Naive thymus-derived CD4-positive, alpha-beta T cell (primary cell): ENCODE results near the gene ZNF526. TPM values are rescaled to one million over a fixed set of nuclear protein-coding genes. Genes with fewer than 3 reads are reported as not detected.

Experiments
- ATAC-seq: fragments of 150-1000 bp; cut with Tn5 transposase; 2 replicates; pipeline ENCODE4 v1.10.0; 2021; ENCODE audit warnings: mild to moderate bottlenecking, moderate library complexity
- CTCF ChIA-PET: fragments of 350-600 bp; sonication (Branson Sonifier 250); formaldehyde crosslinking; loops from one replicate; lab custom pipeline; 2021; ENCODE audit warnings: antibody characterized with exemption; lab: Charles Lee
- POLR2A ChIA-PET: fragments of 350-600 bp; sonication (Branson Sonifier 250); formaldehyde crosslinking; loops from one replicate; lab custom pipeline; 2021; ENCODE audit warnings: antibody characterized with exemption, inconsistent platforms; lab: Charles Lee
- DNase-seq, 9 donors: peaks; one replicate each; pipeline versions ENCODE4 v3.0.0 to v3.0.0-alpha.2; 2020 to 2022; ENCODE audit warnings: mixed read lengths in 1 of 9
- H3K27ac ChIP-seq: one replicate; pipeline ENCODE4 v1.7.0; 2013; ENCODE audit warnings: mild to moderate bottlenecking, low read depth, low read length, moderate library complexity
- H3K27me3 ChIP-seq, 2 donors: one replicate each; pipeline ENCODE4 v1.7.0; 2013; ENCODE audit warnings: low read length in 2 of 2, mild to moderate bottlenecking in 2 of 2, moderate library complexity in 2 of 2; ENCODE audit not compliant: control insufficient read depth in 2 of 2, insufficient read depth in 2 of 2
- H3K36me3 ChIP-seq, 3 experiments: 1 replicate in 2 of 3; 2 replicates in 1 of 3; pipeline ENCODE4 v1.7.0; 2013; ENCODE audit warnings: low read length in 3 of 3, mild to moderate bottlenecking in 3 of 3, moderate library complexity in 1 of 3; ENCODE audit not compliant: insufficient read depth in 3 of 3, control insufficient read depth in 2 of 3
- H3K4me1 ChIP-seq, 2 donors: one replicate each; pipeline ENCODE4 v1.7.0; 2013; ENCODE audit warnings: low read length in 2 of 2, mild to moderate bottlenecking in 2 of 2, moderate library complexity in 1 of 2; ENCODE audit not compliant: control insufficient read depth in 2 of 2, insufficient read depth in 2 of 2
- H3K4me3 ChIP-seq: 2 replicates; pipeline ENCODE4 v1.7.0; 2013; ENCODE audit warnings: mild to moderate bottlenecking, low read length
- H3K9me3 ChIP-seq, 3 experiments: 1 replicate in 2 of 3; 2 replicates in 1 of 3; pipeline ENCODE4 v1.7.0; 2013; ENCODE audit warnings: low read length in 3 of 3; ENCODE audit not compliant: control insufficient read depth in 2 of 3
- H3K27ac Mint-ChIP-seq, 9 donors: one replicate each; pipeline ENCODE4 v1.8.0; 2020 to 2022; ENCODE audit warnings: mixed read lengths in 9 of 9, mild to moderate bottlenecking in 8 of 9, moderate library complexity in 5 of 9, inconsistent platforms in 2 of 9
- H3K27me3 Mint-ChIP-seq, 5 donors: one replicate each; pipeline ENCODE4 v1.8.0; 2021 to 2022; ENCODE audit warnings: mixed read lengths in 5 of 5, mild to moderate bottlenecking in 1 of 5
- H3K36me3 Mint-ChIP-seq, 5 donors: one replicate each; pipeline ENCODE4 v1.8.0; 2020 to 2022; ENCODE audit warnings: mixed read lengths in 5 of 5, mild to moderate bottlenecking in 3 of 5, inconsistent platforms in 1 of 5
- H3K4me1 Mint-ChIP-seq, 7 donors: one replicate each; pipeline ENCODE4 v1.8.0; 2020 to 2022; ENCODE audit warnings: mixed read lengths in 7 of 7, mild to moderate bottlenecking in 3 of 7, inconsistent platforms in 1 of 7
- H3K4me3 Mint-ChIP-seq, 10 donors: one replicate each; pipeline ENCODE4 v1.8.0; 2020 to 2022; ENCODE audit warnings: mild to moderate bottlenecking in 10 of 10, mixed read lengths in 10 of 10, moderate library complexity in 6 of 10, inconsistent platforms in 2 of 10
- H3K9me3 Mint-ChIP-seq, 11 donors: one replicate each; pipeline ENCODE4 v1.8.0; 2020 to 2022; ENCODE audit warnings: mixed read lengths in 11 of 11, mild to moderate bottlenecking in 4 of 11, inconsistent platforms in 1 of 11, moderate library complexity in 1 of 11
- intact Hi-C, 2 donors: fragments of 100-400 bp; cut with micrococcal nuclease; formaldehyde crosslinking; loops; one replicate each; pipeline ENCODE4 v1.15.1; 2023
- polyA plus RNA-seq, 2 donors: library from polyadenylated mRNA; unstranded; fragments of 300-500 nt; fragmentation: Illumina TruSeq; gene quantifications; one replicate each; pipeline ENCODE4 v1.2.3, GENCODE V29; 2021
- total RNA-seq, 6 experiments: library from RNA in 5 of 6; stranded (reverse) in 5 of 6; gene quantifications; 1 replicate in 5 of 6; 2 replicates in 1 of 6; pipeline ENCODE4 v1.2.3 and lab custom pipeline; 2021 to 2026

The ZNF526 gene
- total and polyA plus RNA-seq, 7 experiments from 2014 or later = 4.0 to 25.2 (median 11.8) TPM

GRCh38 chr19:42224940-42225717, 5.0 kb downstream of the ZNF526 start:
- ChIA-PET CTCF (no interaction called here), POLR2A (interaction anchor here (1.0 to 1.3 kb wide), 2 partner anchors 9 to 17 kb away, joined by 3 to 4 read pairs; no protein-coding TSS in a partner anchor)
- Mint-ChIP-seq H3K4me3 (no peak overlapping the region), H3K36me3 (peaks cover 3 to 30% (median 15%) of the 10 kb centered on the region in 5 donors), H3K9me3 (no peaks in the 10 kb centered on the region), H3K4me1 (peaks cover 30 to 57% (median 38%) of the 10 kb centered on the region in 7 donors), H3K27ac (peak overlapping the region in 1 of 9 donors; percentile 23), H3K27me3 (no peaks in the 10 kb centered on the region)
- DNase-seq = no peak
- Histone ChIP-seq H3K9me3 (no peaks in the 10 kb centered on the region), H3K27ac (no peak overlapping the region), H3K36me3 (peaks cover 0 to 63% (median 19%) of the 10 kb centered on the region in 3 experiments), H3K27me3 (no peaks in the 10 kb centered on the region), H3K4me3 (no peak overlapping the region), H3K4me1 (peaks cover 8 to 10% of the 10 kb centered on the region in 2 donors)
- intact Hi-C loops = no loop called here
- no peak for ATAC-seq

GRCh38 chr19:42225718-42226292, 5.7 kb downstream of the ZNF526 start:
- no peak overlapping the region for H3K4me3 ChIP-seq
- H3K27ac ChIP-seq = no peak overlapping the region
- Mint-ChIP-seq H3K27ac (peak overlapping the region in 1 of 9 donors; percentile 12), H3K4me1 (peaks cover 23 to 50% (median 31%) of the 10 kb centered on the region in 7 donors), H3K9me3 (no peaks in the 10 kb centered on the region), H3K4me3 (no peak overlapping the region), H3K27me3 (no peaks in the 10 kb centered on the region), H3K36me3 (peaks cover 3 to 29% (median 15%) of the 10 kb centered on the region in 5 donors)
- intact Hi-C loops = no loop called here
- ATAC-seq (no peak), DNase-seq (no peak)
- POLR2A ChIA-PET = interaction anchor here (1.0 to 1.3 kb wide), 2 partner anchors 9 to 16 kb away, joined by 3 to 4 read pairs; no protein-coding TSS in a partner anchor
- no peaks in the 10 kb centered on the region for H3K9me3 ChIP-seq
- CTCF ChIA-PET = no interaction called here
- H3K36me3 ChIP-seq = peaks cover 0 to 67% (median 19%) of the 10 kb centered on the region in 3 experiments
- H3K27me3 ChIP-seq = no peaks in the 10 kb centered on the region
- H3K4me1 ChIP-seq = peaks cover 4 to 6% of the 10 kb centered on the region in 2 donors

DNA sequence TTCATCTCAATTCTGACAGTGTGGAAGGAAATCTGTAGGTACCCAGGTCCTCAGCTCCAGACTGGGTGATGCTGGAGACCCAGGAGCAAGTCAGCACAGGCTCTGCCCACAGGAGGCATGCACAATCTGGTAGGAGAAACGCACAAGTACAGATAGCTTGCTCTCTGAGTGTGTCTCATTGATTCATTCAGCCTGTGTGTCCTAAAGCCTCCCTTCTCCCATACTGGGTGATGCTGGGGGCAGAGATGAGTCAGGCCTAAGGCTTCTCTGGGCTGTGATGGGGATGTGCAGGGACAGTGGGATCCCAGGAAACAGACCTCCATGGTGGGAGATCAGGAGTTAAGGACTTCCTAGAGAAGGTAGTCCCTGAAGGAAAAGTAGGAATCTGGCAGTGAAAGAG, 6.8 kb downstream of the ZNF526 start:
- Histone ChIP-seq H3K9me3 (no peaks in the 10 kb centered on the region), H3K27ac (no peak overlapping the region), H3K36me3 (peaks cover 4 to 78% (median 19%) of the 10 kb centered on the region in 3 experiments), H3K27me3 (no peaks in the 10 kb centered on the region), H3K4me3 (no peak overlapping the region), H3K4me1 (no peaks in the 10 kb centered on the region)
- no peak overlapping the region for H3K4me3 Mint-ChIP-seq
- ChIA-PET CTCF (no interaction called here), POLR2A (interaction anchor here (0.7 kb wide), 1 partner anchor 53 kb away, joined by 3 read pairs; no protein-coding TSS in a partner anchor)
- intact Hi-C loops = no loop called here
- ATAC-seq (no peak), DNase-seq (no peak)
- H3K27ac Mint-ChIP-seq = peak overlapping the region in 2 of 9 donors; percentile 5 to 38
- H3K36me3 Mint-ChIP-seq = peaks cover 3 to 36% (median 15%) of the 10 kb centered on the region in 5 donors
- H3K9me3 Mint-ChIP-seq = no peaks in the 10 kb centered on the region
- peaks cover 21 to 43% (median 28%) of the 10 kb centered on the region in 7 donors for H3K4me1 Mint-ChIP-seq
- H3K27me3 Mint-ChIP-seq = no peaks in the 10 kb centered on the region

DNA sequence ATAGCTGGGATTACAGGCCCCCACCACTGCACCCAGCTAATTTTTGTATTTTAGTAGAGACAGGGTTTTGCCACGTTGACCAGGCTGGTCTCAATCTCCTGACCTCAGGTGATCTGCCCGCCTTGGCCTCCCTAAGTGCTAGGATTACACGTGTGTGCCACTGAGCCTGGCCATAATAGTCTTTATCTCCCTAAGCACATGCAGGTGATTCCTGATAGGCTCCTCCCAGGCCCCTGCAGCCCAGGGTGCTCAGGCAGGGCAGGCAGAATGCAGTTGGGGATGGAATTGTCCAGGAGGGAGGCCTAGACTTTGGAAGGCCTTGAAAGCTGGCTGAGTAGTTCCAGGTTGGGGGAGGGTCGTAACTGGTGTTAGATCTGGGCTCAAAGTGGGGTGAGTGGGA, 8.5 kb downstream of the ZNF526 start:
- Histone ChIP-seq H3K27ac (no peak overlapping the region), H3K4me3 (no peak overlapping the region), H3K27me3 (no peaks in the 10 kb centered on the region), H3K9me3 (no peaks in the 10 kb centered on the region), H3K36me3 (peaks cover 8 to 95% (median 19%) of the 10 kb centered on the region in 3 experiments), H3K4me1 (no peaks in the 10 kb centered on the region)
- no peak overlapping the region for H3K4me3 Mint-ChIP-seq
- H3K9me3 Mint-ChIP-seq = no peaks in the 10 kb centered on the region
- intact Hi-C loops = no loop called here
- DNase-seq = no peak
- ChIA-PET CTCF (interaction anchor here (1.1 to 1.6 kb wide), 3 partner anchors 13 to 93 kb away, joined by 3 to 6 read pairs (median 5); no protein-coding TSS in a partner anchor), POLR2A (interaction anchor here (1.5 kb wide), 1 partner anchor 13 kb away, joined by 4 read pairs; no protein-coding TSS in a partner anchor)
- ATAC-seq = no peak
- H3K27me3 Mint-ChIP-seq = no peaks in the 10 kb centered on the region
- peak overlapping the region in 5 of 9 donors; percentile 25 to 68 (median 33) for H3K27ac Mint-ChIP-seq
- peaks cover 13 to 35% (median 21%) of the 10 kb centered on the region in 7 donors for H3K4me1 Mint-ChIP-seq
- peaks cover 3 to 37% (median 15%) of the 10 kb centered on the region in 5 donors for H3K36me3 Mint-ChIP-seq

GRCh38 chr19:42229301-42229854, 9.3 kb downstream of the ZNF526 start:
- no peak for ATAC-seq
- Histone ChIP-seq H3K9me3 (no peaks in the 10 kb centered on the region), H3K36me3 (peaks cover 8 to 99% (median 19%) of the 10 kb centered on the region in 3 experiments), H3K27ac (no peak overlapping the region), H3K4me1 (no peaks in the 10 kb centered on the region), H3K27me3 (no peaks in the 10 kb centered on the region), H3K4me3 (no peak overlapping the region)
- CTCF ChIA-PET = interaction anchor here (0.7 to 1.6 kb wide), 4 partner anchors 47 to 122 kb away, joined by 3 to 6 read pairs (median 4); no protein-coding TSS in a partner anchor
- H3K27me3 Mint-ChIP-seq = no peaks in the 10 kb centered on the region
- H3K27ac Mint-ChIP-seq = peak overlapping the region in 8 of 9 donors; percentile 6 to 72 (median 46)
- DNase-seq = no peak
- no peak overlapping the region for H3K4me3 Mint-ChIP-seq
- no peaks in the 10 kb centered on the region for H3K9me3 Mint-ChIP-seq
- intact Hi-C loops = no loop called here
- POLR2A ChIA-PET = interaction anchor here (1.5 kb wide), 1 partner anchor 12 kb away, joined by 4 read pairs; no protein-coding TSS in a partner anchor
- H3K36me3 Mint-ChIP-seq = peaks cover 3 to 35% (median 15%) of the 10 kb centered on the region in 5 donors
- peaks cover 17 to 38% (median 21%) of the 10 kb centered on the region in 7 donors for H3K4me1 Mint-ChIP-seq

DNA sequence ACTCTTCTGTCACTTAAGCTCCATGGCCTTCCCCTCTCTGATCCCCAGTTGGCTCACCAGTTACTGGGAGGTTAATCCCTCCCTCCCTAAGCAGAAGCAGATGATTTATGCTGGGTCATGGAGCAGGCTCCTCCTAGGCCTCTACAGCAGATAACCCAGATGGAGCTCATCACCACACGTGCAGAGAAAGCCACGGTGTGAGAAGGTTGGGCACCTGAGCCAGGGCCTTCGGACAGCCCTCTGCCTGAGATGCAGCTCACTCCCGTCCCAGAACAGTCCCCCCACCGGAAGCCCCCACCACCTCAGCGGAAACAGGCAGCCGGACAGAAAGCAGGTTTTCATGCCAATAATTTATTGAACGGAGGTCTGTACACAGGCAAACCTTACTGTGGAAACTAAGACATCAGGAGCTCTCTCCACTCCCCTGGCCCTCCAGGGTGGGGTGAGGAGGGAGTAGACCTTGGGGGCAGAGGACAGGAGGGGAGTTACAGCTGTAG, 9.8 kb downstream of the ZNF526 start:
- ChIA-PET CTCF (interaction anchor here (0.7 to 0.8 kb wide), 2 partner anchors 49 to 122 kb away, joined by 3 to 4 read pairs; no protein-coding TSS in a partner anchor), POLR2A (no interaction called here)
- no peak for DNase-seq
- no peak overlapping the region for H3K4me3 ChIP-seq
- H3K9me3 ChIP-seq = no peaks in the 10 kb centered on the region
- no peaks in the 10 kb centered on the region for H3K27me3 ChIP-seq
- H3K4me3 Mint-ChIP-seq = no peak overlapping the region
- intact Hi-C loops = no loop called here
- H3K27ac Mint-ChIP-seq = peak overlapping the region in 7 of 9 donors; percentile 9 to 72 (median 50)
- no peaks in the 10 kb centered on the region for H3K4me1 ChIP-seq
- H3K36me3 Mint-ChIP-seq = peaks cover 3 to 33% (median 12%) of the 10 kb centered on the region in 5 donors
- no peaks in the 10 kb centered on the region for H3K9me3 Mint-ChIP-seq
- no peaks in the 10 kb centered on the region for H3K27me3 Mint-ChIP-seq
- H3K27ac ChIP-seq = no peak overlapping the region
- peaks cover 8 to 99% (median 19%) of the 10 kb centered on the region in 3 experiments for H3K36me3 ChIP-seq
- peaks cover 17 to 38% (median 21%) of the 10 kb centered on the region in 7 donors for H3K4me1 Mint-ChIP-seq
- no peak for ATAC-seq
